GM12878 (cell line): ENCODE results near the gene DESI2. TPM values are rescaled to one million over a fixed set of nuclear protein-coding genes. Genes with fewer than 3 reads are reported as not detected.

Source experiments
- CHD2 ChIP-seq: IDR thresholded peaks from 2 replicates; pipeline ENCODE4 v1.6.1; 2011; ENCODE audit warnings: low read depth, low read length, improper control_type of control experiment, borderline replicate concordance
- CHD4 ChIP-seq: fragments of 200-600 bp; sonication (generic); IDR thresholded peaks from 2 replicates; pipeline ENCODE4 v1.6.1; 2016; ENCODE audit warnings: mild to moderate bottlenecking
- FOS ChIP-seq: IDR thresholded peaks from 3 replicates; pipeline ENCODE4 v1.6.1; 2011; ENCODE audit warnings: borderline replicate concordance; ENCODE audit not compliant: insufficient read length; ENCODE audit errors: extremely low read depth
- IRF3 ChIP-seq: fragments of 450-650 bp; IDR thresholded peaks from 2 replicates; pipeline ENCODE4 v1.6.1; 2014; ENCODE audit warnings: mild to moderate bottlenecking
- KLF5 ChIP-seq: fragments of 450-650 bp; IDR thresholded peaks from 2 replicates; pipeline ENCODE4 v1.6.1; 2014; ENCODE audit warnings: mild to moderate bottlenecking; ENCODE audit not compliant: partially characterized antibody
- NBN ChIP-seq: fragments of 450-650 bp; IDR thresholded peaks from 2 replicates; pipeline ENCODE4 v1.6.1; 2016
- NFIC ChIP-seq: IDR thresholded peaks from 2 replicates; pipeline ENCODE4 v1.6.1; 2012; ENCODE audit warnings: low read depth, mild to moderate bottlenecking, inconsistent platforms, low read length, moderate library complexity
- NFYB ChIP-seq: IDR thresholded peaks from 2 replicates; pipeline ENCODE4 v1.6.1; 2011; ENCODE audit warnings: low read depth, mild to moderate bottlenecking, low read length, improper control_type of control experiment, moderate library complexity; ENCODE audit not compliant: insufficient read depth
- PAX8 ChIP-seq: fragments of 450-650 bp; IDR thresholded peaks from 2 replicates; pipeline ENCODE4 v1.6.1; 2017; ENCODE audit warnings: mild to moderate bottlenecking, moderate library complexity
- TAF1 ChIP-seq: IDR thresholded peaks from 2 replicates; pipeline ENCODE4 v1.6.1; 2011; ENCODE audit warnings: mild to moderate bottlenecking, low read depth, low read length, borderline replicate concordance
- WRNIP1 ChIP-seq: IDR thresholded peaks from 2 replicates; pipeline ENCODE4 v1.6.1; 2011; ENCODE audit warnings: low read depth, low read length, improper control_type of control experiment, borderline replicate concordance
- ZNF384 ChIP-seq: IDR thresholded peaks from 2 replicates; pipeline ENCODE4 v1.6.1; 2012; ENCODE audit warnings: low read depth, mild to moderate bottlenecking, low read length, improper control_type of control experiment, borderline replicate concordance
- polyA plus RNA-seq, 11 experiments: library from polyadenylated mRNA; depleted of rRNA in 4 of 11; unstranded in 6 of 11; stranded (reverse) in 5 of 11; fragments of >200 nt; fragmentation: Nextera tagmentation in 4 of 11; fragmentation: Illumina TruSeq in 1 of 11; extraction: Ambion mirVana in 4 of 11; extraction: Trizol in 1 of 11; gene quantifications; 1 replicate in 1 of 11; 2 replicates in 10 of 11; pipeline versions ENCODE4 v1.2.1 to v1.2.3, GENCODE V29; 2011 to 2016; ENCODE audit warnings: inconsistent platforms in 2 of 11, missing spikeins in 2 of 11, low read depth in 1 of 11
- total RNA-seq, 4 experiments: library from RNA; depleted of rRNA in 3 of 4; stranded (reverse); fragments of >200 nt in 3 of 4; fragmentation: Illumina TruSeq in 1 of 4; extraction: Trizol in 1 of 4; gene quantifications; 2 replicates each; pipeline versions ENCODE4 v1.2.1 to v1.2.3, GENCODE V29; 2013 to 2021
- TF ChIP-seq, protein P1 (sequence below): fragments of 450-650 bp; IDR thresholded peaks from 2 replicates; pipeline ENCODE4 v1.6.1; 2017; ENCODE audit warnings: low read depth, mild to moderate bottlenecking, moderate library complexity

Gene DESI2
- total and polyA plus RNA-seq, 10 of the 15 experiments (the other 5 are each of a cell fraction or from before 2014, with no cell fraction given): 6.2 to 21.5 (median 17.3) TPM

DNA sequence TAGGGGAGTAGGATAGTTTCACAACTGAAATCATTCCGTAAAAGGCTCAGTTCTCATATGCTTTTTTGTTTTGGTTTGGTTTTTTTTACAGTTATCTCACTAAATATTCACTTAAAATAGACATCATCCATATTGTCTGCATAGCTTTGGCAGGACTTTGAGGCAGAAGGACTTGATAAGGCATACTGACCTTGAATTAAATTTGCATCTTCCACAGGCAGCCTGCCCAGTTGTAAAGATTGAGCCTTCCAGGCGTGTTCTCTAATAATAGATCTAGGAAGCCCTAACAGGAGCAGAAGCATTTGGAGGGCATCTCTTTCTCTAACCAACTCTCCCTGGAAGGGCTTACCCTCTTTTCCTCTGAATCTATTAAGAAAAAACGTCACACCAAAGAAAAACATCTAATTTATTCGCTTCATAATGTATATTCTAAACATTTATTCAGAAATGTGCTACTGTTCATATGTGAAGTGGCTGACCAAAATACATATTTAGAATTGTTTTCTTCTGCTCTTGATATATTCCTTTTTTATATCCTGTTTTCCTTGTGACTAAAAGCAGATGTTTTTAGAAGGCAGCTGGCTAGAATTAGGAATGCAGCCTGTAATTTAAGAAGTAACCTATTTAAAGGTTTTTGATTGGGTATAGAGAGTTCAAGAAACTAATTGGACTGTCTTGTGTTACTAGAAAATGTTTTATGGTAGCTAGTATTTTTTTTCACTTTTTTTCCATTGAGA, 20.2 kb downstream of the DESI2 start (continued):
- no peak for TF ChIP-seq IRF3
- no peak for TF ChIP-seq WRNIP1
- TF ChIP-seq ZNF384: no peak
- TF ChIP-seq NFIC: no peak
- TF ChIP-seq CHD4: no peak
- TF ChIP-seq TAF1: no peak
- TF ChIP-seq, protein P1, sequence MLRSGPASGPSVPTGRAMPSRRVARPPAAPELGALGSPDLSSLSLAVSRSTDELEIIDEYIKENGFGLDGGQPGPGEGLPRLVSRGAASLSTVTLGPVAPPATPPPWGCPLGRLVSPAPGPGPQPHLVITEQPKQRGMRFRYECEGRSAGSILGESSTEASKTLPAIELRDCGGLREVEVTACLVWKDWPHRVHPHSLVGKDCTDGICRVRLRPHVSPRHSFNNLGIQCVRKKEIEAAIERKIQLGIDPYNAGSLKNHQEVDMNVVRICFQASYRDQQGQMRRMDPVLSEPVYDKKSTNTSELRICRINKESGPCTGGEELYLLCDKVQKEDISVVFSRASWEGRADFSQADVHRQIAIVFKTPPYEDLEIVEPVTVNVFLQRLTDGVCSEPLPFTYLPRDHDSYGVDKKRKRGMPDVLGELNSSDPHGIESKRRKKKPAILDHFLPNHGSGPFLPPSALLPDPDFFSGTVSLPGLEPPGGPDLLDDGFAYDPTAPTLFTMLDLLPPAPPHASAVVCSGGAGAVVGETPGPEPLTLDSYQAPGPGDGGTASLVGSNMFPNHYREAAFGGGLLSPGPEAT: no peak
- no peak for TF ChIP-seq CHD2
- TF ChIP-seq KLF5: no peak
- no peak for TF ChIP-seq FOS
- no peak for TF ChIP-seq NFYB
- TF ChIP-seq NBN: no peak
- no peak for TF ChIP-seq PAX8
